ENCODE results near the gene PDSS2. TPM values are rescaled to one million over a fixed set of nuclear protein-coding genes. Genes with fewer than 3 reads are reported as not detected.

Gene PDSS2
- total RNA-seq, 1 experiment from 2014 or later: 17.7 TPM

GRCh38 chr6:107418118-107418517 lies 41.2 kb downstream of the PDSS2 start:
- H3K36me3 ChIP-seq (ENCODE audit: control insufficient read depth, insufficient read depth, low read length): no peaks in the 10 kb centered on the region
- TF ChIP-seq, protein P1, sequence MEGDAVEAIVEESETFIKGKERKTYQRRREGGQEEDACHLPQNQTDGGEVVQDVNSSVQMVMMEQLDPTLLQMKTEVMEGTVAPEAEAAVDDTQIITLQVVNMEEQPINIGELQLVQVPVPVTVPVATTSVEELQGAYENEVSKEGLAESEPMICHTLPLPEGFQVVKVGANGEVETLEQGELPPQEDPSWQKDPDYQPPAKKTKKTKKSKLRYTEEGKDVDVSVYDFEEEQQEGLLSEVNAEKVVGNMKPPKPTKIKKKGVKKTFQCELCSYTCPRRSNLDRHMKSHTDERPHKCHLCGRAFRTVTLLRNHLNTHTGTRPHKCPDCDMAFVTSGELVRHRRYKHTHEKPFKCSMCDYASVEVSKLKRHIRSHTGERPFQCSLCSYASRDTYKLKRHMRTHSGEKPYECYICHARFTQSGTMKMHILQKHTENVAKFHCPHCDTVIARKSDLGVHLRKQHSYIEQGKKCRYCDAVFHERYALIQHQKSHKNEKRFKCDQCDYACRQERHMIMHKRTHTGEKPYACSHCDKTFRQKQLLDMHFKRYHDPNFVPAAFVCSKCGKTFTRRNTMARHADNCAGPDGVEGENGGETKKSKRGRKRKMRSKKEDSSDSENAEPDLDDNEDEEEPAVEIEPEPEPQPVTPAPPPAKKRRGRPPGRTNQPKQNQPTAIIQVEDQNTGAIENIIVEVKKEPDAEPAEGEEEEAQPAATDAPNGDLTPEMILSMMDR (IDR thresholded peaks at IDR 0.05): peak; percentile 82
- TF ChIP-seq SIN3A (IDR thresholded peaks at IDR 0.05; ENCODE audit: borderline replicate concordance, insufficient read depth, low read depth, low read length) (no peak), TCF7L2 (IDR thresholded peaks at IDR 0.05; ENCODE audit: low read depth, low read length) (no peak), POLR2AphosphoS5 (IDR thresholded peaks at IDR 0.05; ENCODE audit: low read depth, low read length) (no peak), REST (IDR thresholded peaks at IDR 0.05; ENCODE audit: insufficient read depth in 1 of 2, low read depth in 2 of 2, low read length in 1 of 2) (no peak)
- H3K4me1 ChIP-seq (ENCODE audit: control insufficient read depth, insufficient read depth, low read length): no peaks in the 10 kb centered on the region
- ATAC-seq (peak; percentile 89), DNase-seq (ENCODE audit: low read depth, low spot score) (peak; percentile 8)
- ChIA-PET CTCF (interaction anchor here (0.6 to 2.2 kb wide), 2 partner anchors 100 to 647 kb away, joined by 5 to 6 read pairs; no protein-coding TSS in a partner anchor), POLR2A (no interaction called here)
- H3K27ac ChIP-seq (ENCODE audit: low read length): no peak overlapping the region
- no peaks in the 10 kb centered on the region for H3K27me3 ChIP-seq (ENCODE audit: control insufficient read depth, insufficient read depth, low read length)
- no peak overlapping the region for H3K4me3 ChIP-seq (ENCODE audit: low read depth in 2 of 2, low read length in 2 of 2)
- intact Hi-C loops (cut with micrococcal nuclease; ENCODE audit: unreplicated experiment): no loop called here
- no peaks in the 10 kb centered on the region for H3K9me3 ChIP-seq (ENCODE audit: control insufficient read depth, insufficient read depth, low read depth, low read length)
- in situ Hi-C loops (cut with HindIII; ENCODE audit: low pct_unique_long_range_greater_than_20kb, low sequenced_read_pairs): no loop called here
- no TSS peak for BruUV-seq (replicated peaks)

DNA sequence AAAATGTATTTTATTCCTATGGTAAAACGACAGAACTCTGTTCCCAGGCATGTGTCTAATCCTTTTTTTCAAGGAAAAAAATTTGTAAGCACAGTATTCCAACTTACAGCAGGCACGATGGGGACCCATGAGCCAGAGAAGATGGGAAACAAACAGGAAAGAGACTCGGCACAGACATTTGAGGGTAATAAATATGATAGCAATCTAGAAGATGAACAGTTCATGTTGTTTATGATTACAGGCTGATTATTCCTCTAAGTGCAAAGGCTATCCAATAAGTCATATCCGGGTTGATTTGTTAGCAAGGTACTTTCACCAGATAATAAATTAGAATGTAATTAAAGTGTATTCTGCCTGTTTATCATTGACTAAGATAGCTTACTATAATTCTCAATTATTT lies 43.2 kb downstream of the PDSS2 start:
- BruUV-seq (replicated peaks): no TSS peak
- in situ Hi-C loops (cut with HindIII; ENCODE audit: low pct_unique_long_range_greater_than_20kb, low sequenced_read_pairs): no loop called here
- no peak for DNase-seq (ENCODE audit: low read depth, low spot score)
- Histone ChIP-seq H3K36me3 (ENCODE audit: control insufficient read depth, insufficient read depth, low read length) (no peaks in the 10 kb centered on the region), H3K9me3 (ENCODE audit: control insufficient read depth, insufficient read depth, low read depth, low read length) (no peaks in the 10 kb centered on the region), H3K4me1 (ENCODE audit: control insufficient read depth, insufficient read depth, low read length) (no peaks in the 10 kb centered on the region), H3K27me3 (ENCODE audit: control insufficient read depth, insufficient read depth, low read length) (no peaks in the 10 kb centered on the region), H3K4me3 (ENCODE audit: low read depth in 2 of 2, low read length in 2 of 2) (no peak overlapping the region), H3K27ac (ENCODE audit: low read length) (no peak overlapping the region)
- TF ChIP-seq, protein P1 (IDR thresholded peaks at IDR 0.05): no peak
- TF ChIP-seq TCF7L2 (IDR thresholded peaks at IDR 0.05; ENCODE audit: low read depth, low read length) (no peak), REST (IDR thresholded peaks at IDR 0.05; ENCODE audit: insufficient read depth in 1 of 2, low read depth in 2 of 2, low read length in 1 of 2) (no peak), POLR2AphosphoS5 (IDR thresholded peaks at IDR 0.05; ENCODE audit: low read depth, low read length) (no peak), SIN3A (IDR thresholded peaks at IDR 0.05; ENCODE audit: borderline replicate concordance, insufficient read depth, low read depth, low read length) (no peak)
- no peak for ATAC-seq
- POLR2A ChIA-PET: interaction anchor here (0.6 kb wide), 1 partner anchor 1208 kb away, joined by 4 read pairs; no protein-coding TSS in a partner anchor
- intact Hi-C loops (cut with micrococcal nuclease; ENCODE audit: unreplicated experiment): no loop called here
- CTCF ChIA-PET: interaction anchor here (2.2 kb wide), 1 partner anchor 98 kb away, joined by 6 read pairs; no protein-coding TSS in a partner anchor

Data from Panc1 (cell line).